H9 (cell line): Measurements from ENCODE around the gene COG2. TPM values are rescaled to one million over a fixed set of nuclear protein-coding genes. Genes with fewer than 3 reads are reported as not detected.

Experiments used
- DNase-seq: peaks from one replicate; pipeline ENCODE4 v3.0.0-alpha.2; 2017
- H2AFZ ChIP-seq: one replicate; pipeline ENCODE4 v1.6.1; 2013; ENCODE audit warnings: mild to moderate bottlenecking, low read length, control low read depth, moderate library complexity
- H2AK5ac ChIP-seq: 2 replicates; pipeline ENCODE4 v1.6.1; 2013; ENCODE audit warnings: low read length, control low read depth, mixed read lengths; ENCODE audit not compliant: insufficient read length
- H2BK120ac ChIP-seq: one replicate; pipeline ENCODE4 v1.6.1; 2013; ENCODE audit warnings: low read depth, mild to moderate bottlenecking, low read length, control low read depth, inconsistent platforms; ENCODE audit not compliant: poor library complexity, severe bottlenecking
- H2BK12ac ChIP-seq: 2 replicates; pipeline ENCODE4 v1.6.1; 2013; ENCODE audit warnings: low read length, control low read depth, mixed read lengths, low read depth; ENCODE audit not compliant: insufficient read length
- H2BK15ac ChIP-seq: 2 replicates; pipeline ENCODE4 v1.6.1; 2013; ENCODE audit warnings: low read depth, low read length, control low read depth
- H2BK20ac ChIP-seq: one replicate; pipeline ENCODE4 v1.6.1; 2013; ENCODE audit warnings: low read depth, mild to moderate bottlenecking, low read length, control low read depth, inconsistent platforms; ENCODE audit not compliant: poor library complexity, severe bottlenecking
- H2BK5ac ChIP-seq: 2 replicates; pipeline ENCODE4 v1.6.1; 2013; ENCODE audit warnings: low read length, control low read depth, mixed read lengths; ENCODE audit not compliant: insufficient read length
- H3K14ac ChIP-seq: 2 replicates; pipeline ENCODE4 v1.6.1; 2013; ENCODE audit warnings: low read length, control low read depth; ENCODE audit not compliant: insufficient read depth
- H3K18ac ChIP-seq: 2 replicates; pipeline ENCODE4 v1.6.1; 2013; ENCODE audit warnings: low read depth, mild to moderate bottlenecking, mixed read lengths, low read length, control low read depth; ENCODE audit not compliant: insufficient read length
- H3K23ac ChIP-seq: 2 replicates; pipeline ENCODE4 v1.6.1; 2013; ENCODE audit warnings: low read length, control low read depth, mixed read lengths, low read depth; ENCODE audit not compliant: insufficient read length
- H3K23me2 ChIP-seq: 2 replicates; pipeline ENCODE4 v1.6.1; 2013; ENCODE audit warnings: low read depth, mild to moderate bottlenecking, mixed read lengths, low read length, control low read depth; ENCODE audit not compliant: insufficient read length, poor library complexity, severe bottlenecking
- H3K27ac ChIP-seq: 2 replicates; pipeline ENCODE4 v1.5.1; 2013; ENCODE audit warnings: low read length, control low read depth, mixed read lengths, low read depth; ENCODE audit not compliant: insufficient read length
- H3K27me3 ChIP-seq: 2 replicates; pipeline ENCODE4 v1.6.1; 2013; ENCODE audit warnings: low read length, control low read depth, inconsistent platforms; ENCODE audit not compliant: insufficient read depth
- H3K4ac ChIP-seq: 2 replicates; pipeline ENCODE4 v1.6.1; 2013; ENCODE audit warnings: low read depth, mild to moderate bottlenecking, control low read depth, inconsistent platforms, low read length, moderate library complexity
- H3K4me1 ChIP-seq: 2 replicates; pipeline ENCODE4 v1.6.1; 2013; ENCODE audit warnings: low read length, control low read depth, inconsistent platforms; ENCODE audit not compliant: insufficient read depth
- H3K4me2 ChIP-seq: 2 replicates; pipeline ENCODE4 v1.6.1; 2013; ENCODE audit warnings: low read length, control low read depth, mixed read lengths; ENCODE audit not compliant: insufficient read length, insufficient read depth
- H3K56ac ChIP-seq: 2 replicates; pipeline ENCODE4 v1.6.1; 2013; ENCODE audit warnings: low read depth, mild to moderate bottlenecking, mixed read lengths, low read length, control low read depth; ENCODE audit not compliant: insufficient read length
- H3K79me1 ChIP-seq: 2 replicates; pipeline ENCODE4 v1.6.1; 2013; ENCODE audit warnings: low read depth, mild to moderate bottlenecking, moderate library complexity, low read length, control low read depth, inconsistent platforms; ENCODE audit not compliant: insufficient read depth, poor library complexity, severe bottlenecking
- H3K79me2 ChIP-seq: 2 replicates; pipeline ENCODE4 v1.6.1; 2013; ENCODE audit warnings: low read length, control low read depth, inconsistent platforms; ENCODE audit not compliant: insufficient read depth
- H3K9ac ChIP-seq: 2 replicates; pipeline ENCODE4 v1.6.1; 2013; ENCODE audit warnings: low read length, control low read depth, mixed read lengths; ENCODE audit not compliant: insufficient read length; ENCODE audit errors: extremely low read depth
- H3K9me3 ChIP-seq: one replicate; pipeline ENCODE4 v1.6.1; 2013; ENCODE audit warnings: low read depth, low read length, inconsistent platforms; ENCODE audit not compliant: control insufficient read depth
- H3T11ph ChIP-seq: one replicate; pipeline ENCODE4 v1.6.1; 2013; ENCODE audit warnings: mild to moderate bottlenecking, low read length, control low read depth, inconsistent platforms
- H4K20me1 ChIP-seq: one replicate; pipeline ENCODE4 v1.6.1; 2013; ENCODE audit not compliant: control insufficient read depth, insufficient read length, insufficient read depth
- H4K5ac ChIP-seq: 2 replicates; pipeline ENCODE4 v1.6.1; 2013; ENCODE audit warnings: low read depth, mild to moderate bottlenecking, mixed read lengths, low read length, control low read depth; ENCODE audit not compliant: insufficient read length
- H4K8ac ChIP-seq: replicated peaks from 2 replicates; pipeline ENCODE4 v1.6.1; 2013; ENCODE audit warnings: low read length, control low read depth, mixed read lengths, low read depth; ENCODE audit not compliant: insufficient read length
- H4K91ac ChIP-seq: 2 replicates; pipeline ENCODE4 v1.6.1; 2013; ENCODE audit warnings: low read depth, mild to moderate bottlenecking, moderate library complexity, mixed read lengths, low read length, control low read depth; ENCODE audit not compliant: insufficient read length
- H3K27ac Mint-ChIP-seq, 3 experiments: 2 replicates in 2 of 3; 3 replicates in 1 of 3; pipeline ENCODE4 v1.8.0; 2020 to 2021; ENCODE audit warnings: mixed read lengths in 3 of 3, mild to moderate bottlenecking in 1 of 3, moderate library complexity in 1 of 3
- H3K27me3 Mint-ChIP-seq: 2 replicates; pipeline ENCODE4 v1.8.0; 2021; ENCODE audit warnings: low read depth, mild to moderate bottlenecking, moderate library complexity, mixed read lengths
- H3K36me3 Mint-ChIP-seq, 3 experiments: 2 replicates in 2 of 3; 3 replicates in 1 of 3; pipeline ENCODE4 v1.8.0; 2020 to 2021; ENCODE audit warnings: low read depth in 3 of 3, mixed read lengths in 3 of 3; ENCODE audit not compliant: insufficient read depth in 1 of 3
- H3K4me1 Mint-ChIP-seq, 2 experiments: 2 replicates each; pipeline ENCODE4 v1.8.0; 2020; ENCODE audit warnings: mixed read lengths in 2 of 2
- H3K4me3 Mint-ChIP-seq, 2 experiments: 2 replicates in 1 of 2; 3 replicates in 1 of 2; pipeline ENCODE4 v1.8.0; 2020 to 2021; ENCODE audit warnings: mild to moderate bottlenecking in 2 of 2, mixed read lengths in 2 of 2, moderate library complexity in 1 of 2
- H3K9me3 Mint-ChIP-seq, 2 experiments: 2 replicates in 1 of 2; 3 replicates in 1 of 2; pipeline ENCODE4 v1.8.0; 2020; ENCODE audit warnings: mild to moderate bottlenecking in 2 of 2, mixed read lengths in 2 of 2, moderate library complexity in 1 of 2
- WGBS: extraction: QIAGEN DNeasy Blood & Tissue Kit; methylation state at CpG from one replicate; pipeline ENCODE4 v1.1.7; 2013; ENCODE audit warnings: missing lambda C conversion rate, low lambda C conversion rate, mixed read lengths; ENCODE audit not compliant: insufficient read length; ENCODE audit errors: extremely low coverage; 5-methylcytosine and 5-hydroxymethylcytosine counted together
- total RNA-seq: library from RNA; stranded (reverse); gene quantifications from 2 replicates; pipeline ENCODE4 v1.2.1, GENCODE V29; 2021
- TF ChIP-seq, protein P1 (sequence below): fragments of 200-600 bp; sonication (generic); conservative IDR thresholded peaks from 3 replicates; pipeline ENCODE4 v1.8.0; 2021; ENCODE audit warnings: antibody characterized with exemption, mild to moderate bottlenecking

COG2 gene
- total RNA-seq, 1 experiment from 2014 or later: 42.2 TPM

DNA sequence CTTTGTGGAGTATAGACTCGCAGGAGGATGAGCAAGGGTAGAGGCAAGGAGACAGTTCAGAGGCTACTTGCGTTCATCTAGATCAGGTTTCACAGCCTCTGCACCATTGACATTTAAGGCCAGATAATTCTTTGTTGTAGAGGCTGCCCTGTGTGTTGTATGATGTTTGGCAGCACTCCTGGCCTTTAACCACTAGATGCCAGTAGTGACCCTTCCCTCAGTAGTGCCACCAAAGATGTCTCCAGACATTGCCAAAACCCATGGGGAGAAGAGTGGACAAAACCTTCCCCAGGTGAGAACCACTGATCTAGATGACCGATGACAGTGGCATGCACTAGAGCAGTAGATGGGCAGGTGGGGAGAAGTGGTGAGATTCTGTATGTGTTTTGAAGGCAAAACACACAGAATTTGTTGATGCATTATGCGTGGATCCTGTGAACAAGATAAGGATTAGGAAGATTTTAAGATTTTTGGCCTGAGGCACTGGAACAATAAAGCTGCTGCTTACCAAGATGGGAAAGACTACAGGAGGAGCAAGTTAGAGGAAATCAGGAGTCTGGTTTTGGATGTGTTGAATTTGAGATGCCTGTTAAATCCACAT, 9.9 kb upstream of the COG2 start:
- H3K14ac ChIP-seq: no peak overlapping the region
- no peak overlapping the region for H2BK5ac ChIP-seq
- Mint-ChIP-seq H3K27ac (no peak overlapping the region), H3K36me3 (no peaks in the 10 kb centered on the region), H3K4me3 (no peak overlapping the region), H3K27me3 (peaks cover 8% of the 10 kb centered on the region), H3K4me1 (peaks cover 2 to 4% of the 10 kb centered on the region in 2 experiments; a peak in 2 of 4 replicates), H3K9me3 (no peaks in the 10 kb centered on the region)
- no CpG with 5 or more reads among the region's 4 CpGs for WGBS
- H2BK20ac ChIP-seq: no peak overlapping the region
- H3K9me3 ChIP-seq: no peaks in the 10 kb centered on the region
- H4K91ac ChIP-seq: no peak overlapping the region
- TF ChIP-seq, protein P1, sequence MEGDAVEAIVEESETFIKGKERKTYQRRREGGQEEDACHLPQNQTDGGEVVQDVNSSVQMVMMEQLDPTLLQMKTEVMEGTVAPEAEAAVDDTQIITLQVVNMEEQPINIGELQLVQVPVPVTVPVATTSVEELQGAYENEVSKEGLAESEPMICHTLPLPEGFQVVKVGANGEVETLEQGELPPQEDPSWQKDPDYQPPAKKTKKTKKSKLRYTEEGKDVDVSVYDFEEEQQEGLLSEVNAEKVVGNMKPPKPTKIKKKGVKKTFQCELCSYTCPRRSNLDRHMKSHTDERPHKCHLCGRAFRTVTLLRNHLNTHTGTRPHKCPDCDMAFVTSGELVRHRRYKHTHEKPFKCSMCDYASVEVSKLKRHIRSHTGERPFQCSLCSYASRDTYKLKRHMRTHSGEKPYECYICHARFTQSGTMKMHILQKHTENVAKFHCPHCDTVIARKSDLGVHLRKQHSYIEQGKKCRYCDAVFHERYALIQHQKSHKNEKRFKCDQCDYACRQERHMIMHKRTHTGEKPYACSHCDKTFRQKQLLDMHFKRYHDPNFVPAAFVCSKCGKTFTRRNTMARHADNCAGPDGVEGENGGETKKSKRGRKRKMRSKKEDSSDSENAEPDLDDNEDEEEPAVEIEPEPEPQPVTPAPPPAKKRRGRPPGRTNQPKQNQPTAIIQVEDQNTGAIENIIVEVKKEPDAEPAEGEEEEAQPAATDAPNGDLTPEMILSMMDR: peak; percentile 70
- H3T11ph ChIP-seq: no peak overlapping the region
- peak; percentile 60 for DNase-seq
- no peak overlapping the region for H3K56ac ChIP-seq
- no peaks in the 10 kb centered on the region for H3K23me2 ChIP-seq
- H3K27ac ChIP-seq: no peak overlapping the region
- H4K20me1 ChIP-seq: no peaks in the 10 kb centered on the region
- 0 out of 2 replicates have a peak, but pooled peaks cover 2% of the 10 kb centered on the region for H3K4me1 ChIP-seq
- H2BK15ac ChIP-seq: no peak overlapping the region
- H3K27me3 ChIP-seq: no peaks in the 10 kb centered on the region
- H4K8ac ChIP-seq: no peak overlapping the region
- no peak overlapping the region for H3K4ac ChIP-seq
- H3K79me2 ChIP-seq: no peaks in the 10 kb centered on the region
- H2AK5ac ChIP-seq: no peak overlapping the region
- no peak overlapping the region for H3K18ac ChIP-seq
- no peak overlapping the region for H2BK120ac ChIP-seq
- H3K79me1 ChIP-seq: no peaks in the 10 kb centered on the region
- no peak overlapping the region for H4K5ac ChIP-seq
- H3K23ac ChIP-seq: no peak overlapping the region
- peak overlapping the region; percentile 4 for H2AFZ ChIP-seq
- H3K9ac ChIP-seq: no peak overlapping the region
- no peak overlapping the region for H3K4me2 ChIP-seq
- no peak overlapping the region for H2BK12ac ChIP-seq
